PC-3 (cell line): ENCODE measurements around the gene THSD8. TPM values are rescaled to one million over a fixed set of nuclear protein-coding genes. Genes with fewer than 3 reads are reported as not detected.

Experiments used
- ATAC-seq: fragments of 200-7000 bp; cut with Tn5 transposase; 2 replicates; pipeline ENCODE4 v1.9.1; 2020; ENCODE audit warnings: mild to moderate bottlenecking, moderate library complexity
- BruUV-seq: library from RNA; stranded (reverse); fragments of 400-500 nt; replicated peaks from 2 replicates; lab custom pipeline; 2021; lab: Mats Ljungman, UMichigan
- CTCF ChIA-PET: fragments of 300-600 bp; sonication (Branson Sonifier 250); formaldehyde crosslinking; loops from one replicate; lab custom pipeline; 2022; ENCODE audit warnings: antibody characterized with exemption; lab: Charles Lee
- POLR2A ChIA-PET: fragments of 300-600 bp; sonication (Branson Sonifier 250); formaldehyde crosslinking; loops from one replicate; lab custom pipeline; 2022; ENCODE audit warnings: antibody characterized with exemption; ENCODE audit not compliant: unreplicated experiment; lab: Charles Lee
- DNase-seq: peaks from one replicate; pipeline ENCODE4 v3.0.0-alpha.2; 2015
- H2AFZ ChIP-seq: fragments of 300-600 bp; sonication (generic); 2 replicates; pipeline ENCODE4 v1.6.0; 2016; ENCODE audit warnings: antibody characterized with exemption, low read length
- H3F3A ChIP-seq: fragments of 300-600 bp; sonication (generic); one replicate; pipeline ENCODE4 v1.6.0; 2017; ENCODE audit warnings: antibody characterized with exemption, low read length, control low read depth, mild to moderate bottlenecking; ENCODE audit not compliant: unreplicated experiment
- H3K27ac ChIP-seq: fragments of 300-600 bp; sonication (generic); 2 replicates; pipeline ENCODE4 v1.5.1; 2016; ENCODE audit warnings: mild to moderate bottlenecking, low read length
- H3K27me3 ChIP-seq: fragments of 300-600 bp; sonication (generic); 2 replicates; pipeline ENCODE4 v1.6.1; 2016; ENCODE audit warnings: low read length, mixed read lengths
- H3K36me3 ChIP-seq: fragments of 300-600 bp; sonication (generic); 2 replicates; pipeline ENCODE4 v1.6.1; 2016; ENCODE audit warnings: low read depth, mixed run types, low read length, mixed read lengths
- H3K4me1 ChIP-seq: fragments of 300-600 bp; sonication (generic); 2 replicates; pipeline ENCODE4 v1.5.1; 2016; ENCODE audit warnings: low read length; ENCODE audit not compliant: insufficient read depth
- H3K4me2 ChIP-seq: fragments of 300-600 bp; sonication (generic); 2 replicates; pipeline ENCODE4 v1.6.0; 2016; ENCODE audit warnings: low read length
- H3K4me3 ChIP-seq: fragments of 300-600 bp; sonication (generic); 2 replicates; pipeline ENCODE4 v1.5.1; 2016; ENCODE audit warnings: mild to moderate bottlenecking, low read length, mixed read lengths
- H3K79me2 ChIP-seq: fragments of 300-600 bp; sonication (generic); 2 replicates; pipeline ENCODE4 v1.6.1; 2017; ENCODE audit warnings: low read length, mixed read lengths
- H3K9ac ChIP-seq: fragments of 300-600 bp; sonication (generic); 2 replicates; pipeline ENCODE4 v1.6.0; 2016; ENCODE audit warnings: mild to moderate bottlenecking, low read length
- H3K9me2 ChIP-seq: fragments of 300-600 bp; sonication (generic); replicated peaks from 2 replicates; pipeline ENCODE4 v1.6.1; 2016; ENCODE audit warnings: mixed run types, low read length, mixed read lengths
- H3K9me3 ChIP-seq: fragments of 300-600 bp; sonication (generic); 2 replicates; pipeline ENCODE4 v1.6.1; 2016; ENCODE audit warnings: low read length, mixed read lengths
- H4K20me1 ChIP-seq: fragments of 300-600 bp; sonication (generic); 2 replicates; pipeline ENCODE4 v1.6.1; 2016; ENCODE audit warnings: low read length, mixed read lengths
- CTCF ChIP-seq: fragments of 300-600 bp; sonication (generic); conservative IDR thresholded peaks from 2 replicates; pipeline ENCODE4 v1.5.1; 2017; ENCODE audit warnings: antibody characterized with exemption, low read depth, mild to moderate bottlenecking, low read length
- EZH2 ChIP-seq: fragments of 300-600 bp; sonication (generic); IDR thresholded peaks from one replicate; pipeline ENCODE4 v1.6.1; 2017; ENCODE audit warnings: antibody characterized with exemption, mild to moderate bottlenecking, low read length; ENCODE audit not compliant: unreplicated experiment
- EZH2phosphoT487 ChIP-seq: fragments of 300-600 bp; sonication (generic); IDR thresholded peaks from 2 replicates; pipeline ENCODE4 v1.6.1; 2018; ENCODE audit warnings: mild to moderate bottlenecking, antibody characterized with exemption, low read length, borderline replicate concordance
- intact Hi-C: fragments of 100-400 bp; cut with micrococcal nuclease; formaldehyde crosslinking; loops from 2 replicates; pipeline ENCODE4 v1.9.0; 2023
- total RNA-seq: library from RNA; depleted of rRNA; stranded (reverse); fragments of >200 nt; gene quantifications from 2 replicates; pipeline ENCODE4 v1.2.3, GENCODE V29; 2014

The THSD8 gene
- total RNA-seq, 1 experiment from 2014 or later = not detected

GRCh38 chr19:12756150-12756883 is 45.6 kb upstream of the THSD8 start:
- Histone ChIP-seq H3K79me2 (no peaks in the 10 kb centered on the region), H3K27me3 (peaks cover 9% of the 10 kb centered on the region), H3K36me3 (no peaks in the 10 kb centered on the region), H3K9me2 (no peaks in the 10 kb centered on the region), H3K4me1 (no peaks in the 10 kb centered on the region), H4K20me1 (no peaks in the 10 kb centered on the region), H3K4me3 (no peak overlapping the region), H3K4me2 (no peak overlapping the region), H3K27ac (no peak overlapping the region), H2AFZ (no peak overlapping the region), H3K9me3 (no peaks in the 10 kb centered on the region), H3F3A (no peaks in the 10 kb centered on the region), H3K9ac (no peak overlapping the region)
- BruUV-seq = no TSS peak
- ChIA-PET POLR2A (interaction anchor here (0.8 kb wide), 1 partner anchor 35 kb away, joined by 3 read pairs; the partner anchor contains the start of gene JUNB), CTCF (no interaction called here)
- no peak for TF ChIP-seq EZH2
- no peak for ATAC-seq
- DNase-seq = no peak
- intact Hi-C loops = no loop called here

DNA sequence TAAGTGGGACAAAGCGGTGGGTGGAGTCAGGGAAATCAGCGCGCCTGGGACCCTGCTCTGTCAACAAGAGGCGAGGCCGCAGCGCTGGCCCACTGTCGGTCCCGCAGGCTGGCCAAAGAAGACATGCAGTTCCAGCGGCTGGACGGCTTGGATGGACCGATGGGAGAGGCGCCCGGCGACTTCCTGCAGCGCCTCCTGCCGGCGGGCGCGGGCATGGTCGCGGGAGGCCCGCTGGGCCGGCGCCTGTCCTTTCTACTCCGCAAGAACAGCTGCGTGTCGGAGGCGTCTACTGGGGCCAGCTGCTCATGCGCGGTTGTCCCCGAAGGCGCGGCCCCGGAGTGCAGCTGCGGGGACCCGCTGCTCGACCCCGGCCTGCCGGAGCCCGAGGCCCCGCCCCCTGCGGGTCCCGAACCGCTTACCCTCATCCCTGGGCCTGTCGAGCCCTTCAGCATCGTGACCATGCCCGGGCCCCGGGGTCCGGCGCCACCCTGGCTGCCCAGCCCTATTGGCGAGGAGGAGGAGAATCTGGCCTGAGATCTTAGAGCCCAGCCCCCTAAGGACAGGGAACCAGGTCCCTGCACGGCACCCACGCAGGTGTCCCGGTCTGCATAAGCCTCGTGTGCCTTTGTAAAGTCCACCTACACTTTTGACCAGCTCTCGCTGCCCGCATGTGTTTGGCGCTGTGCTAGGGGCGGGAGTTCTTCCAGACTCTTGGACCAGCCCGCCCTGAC is 44.2 kb upstream of the THSD8 start:
- ChIA-PET CTCF (interaction anchor here (0.6 to 1.4 kb wide), 11 partner anchors 9 to 115 kb away, joined by 3 to 11 read pairs (median 5); partner anchors contain the start of gene JUNB), POLR2A (interaction anchor here (0.6 kb wide), 1 partner anchor 9 kb away, joined by 6 read pairs; no protein-coding TSS in a partner anchor)
- no peaks in the 10 kb centered on the region for H4K20me1 ChIP-seq
- no peaks in the 10 kb centered on the region for H3K9me3 ChIP-seq
- H3K36me3 ChIP-seq = no peaks in the 10 kb centered on the region
- peak; percentile 87 for ATAC-seq
- no peak overlapping the region for H3K9ac ChIP-seq
- H3K79me2 ChIP-seq = no peaks in the 10 kb centered on the region
- H3F3A ChIP-seq = no peaks in the 10 kb centered on the region
- intact Hi-C loops = loop anchor here (1.0 kb wide), 1 partner anchor 40 kb away; no protein-coding TSS in a partner anchor
- no peaks in the 10 kb centered on the region for H3K27me3 ChIP-seq
- no peaks in the 10 kb centered on the region for H3K4me1 ChIP-seq
- no peaks in the 10 kb centered on the region for H3K9me2 ChIP-seq
- H3K4me3 ChIP-seq = peak overlapping the region; percentile 53
- BruUV-seq = no TSS peak
- H3K27ac ChIP-seq = no peak overlapping the region
- DNase-seq = peak; percentile 90
- peak overlapping the region; percentile 76 for H2AFZ ChIP-seq
- peak overlapping the region; percentile 78 for H3K4me2 ChIP-seq
- TF ChIP-seq EZH2phosphoT487 (no peak), CTCF (peak; percentile 97), EZH2 (no peak)

DNA sequence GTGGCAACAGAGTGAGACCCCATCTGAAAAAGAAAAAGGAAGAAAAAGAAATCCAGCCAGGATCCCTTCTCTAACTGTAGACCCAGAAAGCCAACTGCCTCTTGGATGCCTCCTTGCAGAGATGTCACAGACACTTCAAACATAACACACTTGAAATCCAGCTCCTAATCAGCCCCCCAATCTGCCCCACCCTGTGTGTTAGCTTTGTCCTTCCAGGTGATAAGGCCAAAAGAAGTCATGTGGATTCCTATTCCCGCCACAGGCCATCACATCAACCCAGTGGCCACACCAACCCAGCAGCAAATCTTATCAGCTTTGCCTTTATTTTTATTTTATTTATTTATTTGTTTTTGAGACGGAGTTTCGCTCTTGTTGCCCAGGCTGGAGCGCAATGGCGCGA is 42.2 kb upstream of the THSD8 start:
- Histone ChIP-seq H2AFZ (no peak overlapping the region), H3K36me3 (peaks cover 8% of the 10 kb centered on the region), H3K27ac (no peak overlapping the region), H3K9me3 (no peaks in the 10 kb centered on the region), H3K4me1 (no peaks in the 10 kb centered on the region), H4K20me1 (no peaks in the 10 kb centered on the region), H3K79me2 (no peaks in the 10 kb centered on the region), H3K9me2 (no peaks in the 10 kb centered on the region), H3K4me2 (no peak overlapping the region), H3K4me3 (no peak overlapping the region), H3F3A (no peaks in the 10 kb centered on the region), H3K9ac (no peak overlapping the region), H3K27me3 (no peaks in the 10 kb centered on the region)
- ChIA-PET POLR2A (no interaction called here), CTCF (interaction anchor here (0.6 to 0.8 kb wide), 2 partner anchors 43 to 44 kb away, joined by 4 to 11 read pairs; no protein-coding TSS in a partner anchor)
- DNase-seq (no peak), ATAC-seq (no peak)
- TF ChIP-seq EZH2 (no peak), CTCF (no peak), EZH2phosphoT487 (no peak)
- intact Hi-C loops = loop anchor here (1.0 to 5.0 kb wide), 2 partner anchors 37 to 88 kb away; no protein-coding TSS in a partner anchor
- no TSS peak for BruUV-seq
